GF-D8 (cell line): Measurements from ENCODE around the gene SNAPC3.
A peak's percentile ranks its signal among the peaks of the same experiment; 100 is the strongest.
"Not testable (repeated sequence)": the region's sequence is repeated elsewhere in the genome, so short reads cannot be mapped to it uniquely, and the experiment has no call there.

ENCODE experiments used
- DNase-seq: peaks from one replicate; lab custom pipeline; 2025; lab: John Stamatoyannopoulos, UW

The SNAPC3 gene

GRCh38 chr9:15422372-15423230 is at the start of gene SNAPC3:
SNAPC3 (plus strand) TSS chr9:15422876; CDS start chr9:15422880, 4 bp downstream.
- DNase-seq = peak; percentile 90

- no peak for DNase-seq
Observed at GRCh38 chr9:15373881-15374280, 48.8 kb upstream of the SNAPC3 start.

GRCh38 chr9:15374310-15374709 is 48.4 kb upstream of the SNAPC3 start:
- DNase-seq = no peak

- DNase-seq = no peak
Observed at GRCh38 chr9:15374825-15375224, 47.9 kb upstream of the SNAPC3 start.

- no peak for DNase-seq
Observed at GRCh38 chr9:15377625-15378540, 44.8 kb upstream of the SNAPC3 start.

GRCh38 chr9:15379317-15379716 is 43.4 kb upstream of the SNAPC3 start:
- DNase-seq = not testable (repeated sequence)

GRCh38 chr9:15379888-15380287 is 42.8 kb upstream of the SNAPC3 start:
- DNase-seq = not testable (repeated sequence)

- no peak for DNase-seq
Observed at GRCh38 chr9:15381491-15381890, 41.2 kb upstream of the SNAPC3 start.

GRCh38 chr9:15386465-15386864 is 36.2 kb upstream of the SNAPC3 start:
- no peak for DNase-seq

- DNase-seq = no peak
Observed at GRCh38 chr9:15389173-15389572, 33.5 kb upstream of the SNAPC3 start.

- no peak for DNase-seq
Observed at GRCh38 chr9:15389631-15390030, 33.0 kb upstream of the SNAPC3 start.

GRCh38 chr9:15390201-15390600 is 32.5 kb upstream of the SNAPC3 start:
- DNase-seq = no peak

GRCh38 chr9:15392363-15392762 is 30.3 kb upstream of the SNAPC3 start:
- no peak for DNase-seq

- DNase-seq = no peak
Observed at GRCh38 chr9:15400281-15400941, 22.3 kb upstream of the SNAPC3 start.

- DNase-seq = no peak
Observed at GRCh38 chr9:15401266-15401665, 21.4 kb upstream of the SNAPC3 start.

- no peak for DNase-seq
Observed at GRCh38 chr9:15403155-15403554, 19.5 kb upstream of the SNAPC3 start.

GRCh38 chr9:15404171-15404570 is 18.5 kb upstream of the SNAPC3 start:
- DNase-seq = no peak

GRCh38 chr9:15416880-15417279 is 5.8 kb upstream of the SNAPC3 start:
- no peak for DNase-seq

GRCh38 chr9:15417626-15418025 is 5.0 kb upstream of the SNAPC3 start:
- DNase-seq = no peak

GRCh38 chr9:15420796-15421195 is 1.9 kb upstream of the SNAPC3 start:
- no peak for DNase-seq

GRCh38 chr9:15421532-15421931 is 1.1 kb upstream of the SNAPC3 start:
- no peak for DNase-seq

GRCh38 chr9:15421990-15422371 is 695 bp upstream of the SNAPC3 start:
- DNase-seq = no peak
